GM21390 (cell line): ENCODE results near the gene RAPGEF6.
"Not testable (repeated sequence)": the region's sequence is repeated elsewhere in the genome, so short reads cannot be mapped to it uniquely, and the experiment has no call there.

ENCODE experiments used
- ATAC-seq: cut with Tn5 transposase; IDR thresholded peaks from one replicate; pipeline ENCODE4 v1.9.1; 2021; ENCODE audit not compliant: unreplicated experiment

Gene RAPGEF6

GRCh38 chr5:131644822-131645221 is 9.8 kb upstream of the RAPGEF6 start:
- no peak for ATAC-seq

- no peak for ATAC-seq
Measured at GRCh38 chr5:131644370-131644769, 9.3 kb upstream of the RAPGEF6 start.

GRCh38 chr5:131641494-131641893 is 6.5 kb upstream of the RAPGEF6 start:
- ATAC-seq, result no peak

- no peak for ATAC-seq
Measured at GRCh38 chr5:131640043-131640856, 5.2 kb upstream of the RAPGEF6 start.

- no peak for ATAC-seq
Measured at GRCh38 chr5:131639148-131639547, 4.1 kb upstream of the RAPGEF6 start.

- no peak for ATAC-seq
Measured at GRCh38 chr5:131637694-131638093, 2.7 kb upstream of the RAPGEF6 start.

- ATAC-seq, result no peak
Measured at GRCh38 chr5:131635684-131636572, 899 bp upstream of the RAPGEF6 start.

GRCh38 chr5:131634666-131634995 is 398 bp downstream of the RAPGEF6 start:
- ATAC-seq, result peak; percentile 26

GRCh38 chr5:131634238-131634637 is 791 bp downstream of the RAPGEF6 start:
- ATAC-seq, result no peak

- no peak for ATAC-seq
Measured at GRCh38 chr5:131633830-131634229, 1.2 kb downstream of the RAPGEF6 start.

GRCh38 chr5:131630963-131631350 is 4.1 kb downstream of the RAPGEF6 start:
- ATAC-seq, result no peak

GRCh38 chr5:131630208-131630962 is 4.6 kb downstream of the RAPGEF6 start:
- no peak for ATAC-seq

GRCh38 chr5:131628990-131629389 is 6.0 kb downstream of the RAPGEF6 start:
- ATAC-seq, result no peak

GRCh38 chr5:131627207-131627865 is 7.7 kb downstream of the RAPGEF6 start:
- ATAC-seq, result no peak

- ATAC-seq, result no peak
Measured at GRCh38 chr5:131622633-131623032, 12.4 kb downstream of the RAPGEF6 start.

GRCh38 chr5:131621164-131621563 is 13.9 kb downstream of the RAPGEF6 start:
- ATAC-seq, result not testable (repeated sequence)

GRCh38 chr5:131619102-131619501 is 15.9 kb downstream of the RAPGEF6 start:
- ATAC-seq, result no peak

- no peak for ATAC-seq
Measured at GRCh38 chr5:131617140-131617822, 17.7 kb downstream of the RAPGEF6 start.

- ATAC-seq, result no peak
Measured at GRCh38 chr5:131615957-131616356, 19.1 kb downstream of the RAPGEF6 start.

- ATAC-seq, result no peak
Measured at GRCh38 chr5:131613423-131613822, 21.6 kb downstream of the RAPGEF6 start.
